ENCODE data around the gene FER.
"Not testable (repeated sequence)": the region's sequence is repeated elsewhere in the genome, so short reads cannot be mapped to it uniquely, and the experiment has no call there.

FER gene

GRCh38 chr5:109145139-109145538, 397.4 kb downstream of the FER start:
- no peak for DNase-seq

GRCh38 chr5:109146591-109146990, 398.9 kb downstream of the FER start:
- DNase-seq = no peak

GRCh38 chr5:109152565-109152964, 404.9 kb downstream of the FER start:
- DNase-seq = no peak

GRCh38 chr5:109155625-109156024, 407.9 kb downstream of the FER start:
- no peak for DNase-seq

GRCh38 chr5:109156885-109157284, 409.2 kb downstream of the FER start:
- no peak for DNase-seq

GRCh38 chr5:109160468-109160867, 412.8 kb downstream of the FER start:
- no peak for DNase-seq

GRCh38 chr5:109161914-109162683, 414.4 kb downstream of the FER start:
- DNase-seq = no peak

GRCh38 chr5:109163336-109163735, 415.6 kb downstream of the FER start:
- no peak for DNase-seq

- no peak for DNase-seq
Measured at GRCh38 chr5:109164001-109164400, 416.3 kb downstream of the FER start.

GRCh38 chr5:109167586-109167985, 419.9 kb downstream of the FER start:
- DNase-seq = no peak

- DNase-seq = no peak
Measured at GRCh38 chr5:109168151-109168550, 420.5 kb downstream of the FER start.

- no peak for DNase-seq
Measured at GRCh38 chr5:109170629-109171350, 423.1 kb downstream of the FER start.

GRCh38 chr5:109171437-109172073, 423.9 kb downstream of the FER start:
- DNase-seq = not testable (repeated sequence)

GRCh38 chr5:109173036-109173794, 425.5 kb downstream of the FER start:
- no peak for DNase-seq

- no peak for DNase-seq
Measured at GRCh38 chr5:109177227-109177626, 429.5 kb downstream of the FER start.

GRCh38 chr5:109177782-109178181, 430.1 kb downstream of the FER start:
- no peak for DNase-seq

- DNase-seq = no peak
Measured at GRCh38 chr5:109180668-109181067, 433.0 kb downstream of the FER start.

GRCh38 chr5:109186759-109187158, 439.1 kb downstream of the FER start:
- DNase-seq = no peak

GRCh38 chr5:109191153-109191558, 443.5 kb downstream of the FER start:
- DNase-seq = no peak

GRCh38 chr5:109192027-109192426, 444.3 kb downstream of the FER start:
- no peak for DNase-seq

GRCh38 chr5:109192555-109193281, 445.0 kb downstream of the FER start:
- DNase-seq = no peak

GRCh38 chr5:109195667-109196066, 448.0 kb downstream of the FER start:
- DNase-seq = no peak
